ENCODE data around the gene ZAP70. TPM values are rescaled to one million over a fixed set of nuclear protein-coding genes. Genes with fewer than 3 reads are reported as not detected.
"Not testable (repeated sequence)": the region's sequence is repeated elsewhere in the genome, so short reads cannot be mapped to it uniquely, and the experiment has no call there.

ZAP70 gene
- total RNA-seq, 1 experiment from 2014 or later = not detected

GRCh38 chr2:97693476-97693875 is 19.9 kb upstream of the ZAP70 start:
- DNase-seq (ENCODE audit: low read depth, low spot score) = no peak
- in situ Hi-C loops (cut with HindIII; ENCODE audit: low pct_unique_long_range_greater_than_20kb, low sequenced_read_pairs) = no loop called here

GRCh38 chr2:97695744-97696143 is 17.6 kb upstream of the ZAP70 start:
- DNase-seq (ENCODE audit: low read depth, low spot score) = no peak
- in situ Hi-C loops (cut with HindIII; ENCODE audit: low pct_unique_long_range_greater_than_20kb, low sequenced_read_pairs) = no loop called here

- in situ Hi-C loops (cut with HindIII; ENCODE audit: low pct_unique_long_range_greater_than_20kb, low sequenced_read_pairs) = no loop called here
- peak; percentile 82 for DNase-seq (ENCODE audit: low read depth, low spot score)
Observed at GRCh38 chr2:97697252-97698235, 15.8 kb upstream of the ZAP70 start.

GRCh38 chr2:97698530-97698929 is 14.8 kb upstream of the ZAP70 start:
- in situ Hi-C loops (cut with HindIII; ENCODE audit: low pct_unique_long_range_greater_than_20kb, low sequenced_read_pairs) = no loop called here

GRCh38 chr2:97699765-97700444 is 13.5 kb upstream of the ZAP70 start:
- DNase-seq (ENCODE audit: low read depth, low spot score) = peak; percentile 82
- in situ Hi-C loops (cut with HindIII; ENCODE audit: low pct_unique_long_range_greater_than_20kb, low sequenced_read_pairs) = no loop called here

More at GRCh38 chr2:97698530-97698929, 14.8 kb upstream of the ZAP70 start:
- no peak for DNase-seq (ENCODE audit: low read depth, low spot score)

DNA sequence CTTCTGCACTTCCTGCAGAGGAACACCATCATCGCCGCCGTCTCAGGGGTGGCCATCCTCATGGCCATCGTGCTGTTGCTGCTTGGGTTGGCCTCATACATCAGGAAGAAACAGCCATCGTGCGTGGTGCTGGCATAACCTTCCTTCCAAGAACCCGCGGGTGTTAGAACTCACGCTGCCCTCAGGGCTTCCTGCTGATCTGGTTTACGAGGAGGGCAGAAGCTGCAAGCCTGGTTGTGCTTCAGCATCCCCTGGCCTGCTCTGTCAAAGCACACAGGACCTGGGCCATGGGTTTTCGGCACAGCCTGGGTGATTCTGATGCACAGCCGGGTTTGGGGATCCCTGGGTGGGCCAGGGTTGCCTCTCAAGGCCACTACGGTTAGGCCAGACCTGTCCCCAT is 12.2 kb upstream of the ZAP70 start:
- no peak for DNase-seq (ENCODE audit: low read depth, low spot score)
- in situ Hi-C loops (cut with HindIII; ENCODE audit: low pct_unique_long_range_greater_than_20kb, low sequenced_read_pairs) = no loop called here

DNA sequence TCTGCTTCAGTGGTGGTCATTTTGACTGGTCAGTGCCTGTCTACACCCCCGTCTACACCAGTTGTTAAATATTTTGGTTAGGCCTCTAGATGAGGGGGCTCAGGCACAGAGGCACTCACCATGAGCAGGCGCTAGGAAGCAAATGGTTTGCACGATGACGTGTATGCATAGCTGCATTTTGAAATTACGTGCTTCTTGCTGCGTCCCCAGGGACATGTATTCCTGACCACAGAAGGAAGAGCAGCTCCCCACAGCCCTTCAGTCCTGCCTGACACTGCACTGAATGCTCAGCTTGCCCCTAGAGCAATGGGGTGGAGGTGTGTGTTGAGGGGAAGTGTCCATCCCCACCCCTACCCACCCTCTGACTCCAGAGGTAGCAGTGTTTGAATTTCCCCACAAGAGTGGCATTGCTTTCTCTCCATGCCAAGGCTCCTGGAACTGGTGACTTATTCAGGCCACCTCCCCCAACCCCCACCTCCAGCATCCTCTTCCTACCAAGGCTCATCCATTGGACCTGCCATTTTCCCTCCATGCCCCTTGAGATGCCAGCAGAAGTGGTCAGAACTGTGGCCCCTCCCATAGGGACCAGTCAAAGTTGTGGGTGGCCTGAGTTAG is 11.4 kb upstream of the ZAP70 start:
- no peak for DNase-seq (ENCODE audit: low read depth, low spot score)
- in situ Hi-C loops (cut with HindIII; ENCODE audit: low pct_unique_long_range_greater_than_20kb, low sequenced_read_pairs) = no loop called here

GRCh38 chr2:97702731-97703470 is 10.5 kb upstream of the ZAP70 start:
- in situ Hi-C loops (cut with HindIII; ENCODE audit: low pct_unique_long_range_greater_than_20kb, low sequenced_read_pairs) = no loop called here

DNA sequence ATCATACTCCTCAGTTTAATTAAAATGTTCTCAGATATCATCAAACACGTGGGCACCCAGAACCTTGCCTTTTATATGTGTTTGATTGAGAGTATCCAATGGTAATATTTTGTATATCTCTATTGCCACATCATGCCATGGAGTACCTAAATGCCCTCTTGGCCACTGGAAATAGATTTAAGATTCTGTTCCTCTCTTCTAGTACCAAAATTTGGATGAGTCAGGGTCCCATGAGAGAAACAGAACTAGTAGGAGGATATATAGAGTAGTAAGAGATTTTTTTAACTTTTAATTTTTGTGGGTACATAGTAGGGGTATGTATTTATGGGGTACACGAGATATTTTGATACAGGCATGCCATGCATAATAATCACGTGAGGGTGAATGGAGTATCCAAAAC is 9.6 kb upstream of the ZAP70 start:
- in situ Hi-C loops (cut with HindIII; ENCODE audit: low pct_unique_long_range_greater_than_20kb, low sequenced_read_pairs) = no loop called here
- DNase-seq (ENCODE audit: low read depth, low spot score) = no peak

More at GRCh38 chr2:97702731-97703470, 10.5 kb upstream of the ZAP70 start:
- DNase-seq (ENCODE audit: low read depth, low spot score) = no peak

- DNase-seq (ENCODE audit: low read depth, low spot score) = no peak
- in situ Hi-C loops (cut with HindIII; ENCODE audit: low pct_unique_long_range_greater_than_20kb, low sequenced_read_pairs) = no loop called here
Observed at GRCh38 chr2:97704989-97705388, 8.4 kb upstream of the ZAP70 start.

- in situ Hi-C loops (cut with HindIII; ENCODE audit: low pct_unique_long_range_greater_than_20kb, low sequenced_read_pairs) = no loop called here
- DNase-seq (ENCODE audit: low read depth, low spot score) = no peak
Observed at GRCh38 chr2:97706112-97706511, 7.3 kb upstream of the ZAP70 start.

DNA sequence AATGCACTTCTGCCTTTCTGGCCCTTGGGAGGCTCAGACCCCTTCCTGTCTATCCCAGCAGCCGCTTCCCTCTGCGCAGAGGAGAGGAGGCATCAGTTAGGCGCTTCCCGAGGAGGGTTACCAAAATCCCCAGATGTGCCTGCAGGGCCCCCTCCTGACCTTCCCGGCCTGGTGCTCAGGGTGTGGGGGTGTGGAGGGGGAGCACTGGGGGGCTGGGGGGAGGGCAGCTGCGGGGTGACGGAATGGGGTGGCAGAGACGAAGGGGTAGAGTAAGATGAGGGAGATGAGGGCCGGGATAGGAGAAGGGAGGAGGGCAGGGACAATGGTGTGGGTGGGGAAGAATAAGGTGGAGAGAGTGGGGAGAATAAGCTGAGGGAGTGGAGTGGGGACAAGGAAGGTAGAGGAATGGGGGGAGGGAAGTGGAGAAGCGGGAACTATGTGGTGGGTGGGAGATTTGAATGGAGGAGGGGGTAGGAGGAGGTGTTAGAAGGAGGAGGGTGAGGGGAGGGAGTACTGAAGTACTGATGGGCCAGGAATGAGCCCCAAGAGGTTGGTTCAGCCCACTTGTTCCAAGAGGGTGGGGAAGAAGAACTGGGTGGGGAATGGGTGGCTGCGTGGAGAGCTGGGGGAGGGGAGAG is 6.5 kb upstream of the ZAP70 start:
- no peak for DNase-seq (ENCODE audit: low read depth, low spot score)
- in situ Hi-C loops (cut with HindIII; ENCODE audit: low pct_unique_long_range_greater_than_20kb, low sequenced_read_pairs) = no loop called here

GRCh38 chr2:97707362-97708047 is 5.9 kb upstream of the ZAP70 start:
- in situ Hi-C loops (cut with HindIII; ENCODE audit: low pct_unique_long_range_greater_than_20kb, low sequenced_read_pairs) = no loop called here
- DNase-seq (ENCODE audit: low read depth, low spot score) = no peak

DNA sequence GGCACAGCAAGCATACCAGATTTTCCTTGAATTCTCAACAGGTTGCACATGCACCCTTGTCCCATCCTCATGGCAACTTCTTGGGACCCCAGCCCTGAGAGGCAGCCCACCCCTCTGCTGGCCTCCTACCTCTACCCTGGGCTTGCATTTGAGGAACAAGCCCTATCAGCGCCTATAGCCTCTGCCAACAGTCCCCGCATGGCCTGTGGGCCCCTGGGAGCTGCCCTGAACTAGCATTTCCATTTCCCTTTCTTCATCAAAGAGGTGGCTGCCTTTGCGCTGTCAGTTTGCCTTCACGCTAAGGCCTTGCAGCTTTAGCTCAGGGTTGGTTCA is 5.4 kb upstream of the ZAP70 start:
- in situ Hi-C loops (cut with HindIII; ENCODE audit: low pct_unique_long_range_greater_than_20kb, low sequenced_read_pairs) = no loop called here
- no peak for DNase-seq (ENCODE audit: low read depth, low spot score)

GRCh38 chr2:97708608-97709007 is 4.8 kb upstream of the ZAP70 start:
- DNase-seq (ENCODE audit: low read depth, low spot score) = no peak
- in situ Hi-C loops (cut with HindIII; ENCODE audit: low pct_unique_long_range_greater_than_20kb, low sequenced_read_pairs) = no loop called here

- in situ Hi-C loops (cut with HindIII; ENCODE audit: low pct_unique_long_range_greater_than_20kb, low sequenced_read_pairs) = no loop called here
- DNase-seq (ENCODE audit: low read depth, low spot score) = no peak
Observed at GRCh38 chr2:97711394-97711711, 2.0 kb upstream of the ZAP70 start.

- in situ Hi-C loops (cut with HindIII; ENCODE audit: low pct_unique_long_range_greater_than_20kb, low sequenced_read_pairs); DNase-seq (ENCODE audit: low read depth, low spot score): not testable (repeated sequence)
Observed at GRCh38 chr2:97712175-97712574, 1.2 kb upstream of the ZAP70 start.

All from SK-MEL-5 (cell line).